NCI-H82 (cell line): ENCODE measurements around the gene HES5.

Source experiments
- DNase-seq: peaks from one replicate; lab custom pipeline; 2025; lab: John Stamatoyannopoulos, UW

HES5 gene

DNA sequence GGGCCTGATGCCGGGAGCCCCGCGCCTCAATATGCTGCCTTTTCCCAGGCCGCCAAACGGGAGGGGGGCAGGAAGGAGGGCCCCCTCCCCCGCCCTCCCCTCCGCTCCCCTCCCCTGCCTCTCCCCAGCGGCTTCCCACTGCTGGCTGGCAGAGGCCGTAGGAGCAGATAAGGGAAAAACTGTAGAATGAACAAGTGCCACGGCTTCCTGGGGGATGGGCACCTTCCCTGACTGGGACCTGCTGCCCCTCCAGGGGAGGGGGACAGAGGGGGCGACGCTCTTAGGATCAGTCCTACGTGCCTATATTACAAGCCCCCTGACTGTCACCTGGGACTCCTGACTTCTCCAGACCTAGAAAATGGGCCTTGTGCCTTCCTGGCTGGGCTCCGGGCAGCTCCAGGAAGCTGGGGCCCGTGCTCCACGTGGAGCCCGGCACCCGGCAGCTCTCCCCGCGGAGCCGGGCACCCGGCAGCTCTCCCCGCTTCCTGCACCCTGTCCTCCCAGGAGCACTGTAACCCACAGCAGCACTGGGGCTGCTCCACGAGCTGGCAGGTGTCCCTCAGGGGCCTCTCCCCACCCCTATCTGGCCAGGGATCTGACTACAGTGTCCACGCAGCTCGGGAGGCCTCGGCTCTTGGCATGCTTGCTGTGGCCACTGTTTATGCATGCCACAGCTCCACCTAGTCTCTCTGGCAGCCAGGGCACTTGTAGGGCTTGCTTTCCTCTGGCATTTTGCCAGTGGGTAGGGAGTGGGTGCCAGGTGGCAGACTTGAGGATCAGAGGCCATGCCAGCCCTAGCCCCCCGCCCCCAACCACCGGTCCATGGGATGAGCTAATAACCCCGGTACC lies 674 bp upstream of the HES5 start:
- no peak for DNase-seq

DNA sequence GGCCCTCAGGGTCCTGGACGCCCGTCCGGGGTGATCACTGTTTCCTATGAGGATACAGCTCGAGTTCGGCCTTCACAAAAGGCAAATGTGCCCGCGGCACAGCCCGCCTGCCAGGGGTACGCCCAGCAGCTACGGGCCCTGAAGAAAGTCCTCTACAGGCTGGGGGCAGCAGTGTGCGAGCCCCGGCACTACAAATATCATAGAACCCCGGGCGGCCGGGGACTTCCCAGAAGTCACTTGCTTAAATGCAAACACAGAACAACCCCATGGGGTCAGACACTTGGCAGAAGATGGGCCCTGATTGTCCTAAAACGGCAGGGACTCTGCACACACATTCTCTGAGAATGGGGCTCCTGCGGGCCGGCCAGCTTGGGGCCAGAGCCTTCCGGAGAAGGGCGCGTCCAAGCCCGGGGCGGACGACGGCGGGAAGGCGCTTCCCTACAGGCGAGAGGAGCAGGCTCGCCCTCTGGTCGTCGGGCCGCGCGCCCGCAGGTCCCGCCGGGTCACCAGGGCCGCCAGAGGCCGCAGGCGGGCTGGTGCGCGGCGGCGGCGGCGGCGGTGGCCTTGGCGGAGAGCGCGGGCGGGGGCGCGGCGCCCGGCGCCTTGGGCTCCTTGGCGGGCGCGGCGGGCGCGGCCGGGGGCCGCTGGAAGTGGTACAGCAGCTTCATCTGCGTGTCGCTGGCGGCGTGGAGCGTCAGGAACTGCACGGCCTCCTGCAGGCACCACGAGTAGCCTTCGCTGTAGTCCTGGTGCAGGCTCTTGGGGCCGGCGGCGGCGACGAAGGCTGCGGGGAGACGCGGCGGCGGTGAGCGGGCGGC lies 888 bp downstream of the HES5 start:
- DNase-seq: no peak

DNA sequence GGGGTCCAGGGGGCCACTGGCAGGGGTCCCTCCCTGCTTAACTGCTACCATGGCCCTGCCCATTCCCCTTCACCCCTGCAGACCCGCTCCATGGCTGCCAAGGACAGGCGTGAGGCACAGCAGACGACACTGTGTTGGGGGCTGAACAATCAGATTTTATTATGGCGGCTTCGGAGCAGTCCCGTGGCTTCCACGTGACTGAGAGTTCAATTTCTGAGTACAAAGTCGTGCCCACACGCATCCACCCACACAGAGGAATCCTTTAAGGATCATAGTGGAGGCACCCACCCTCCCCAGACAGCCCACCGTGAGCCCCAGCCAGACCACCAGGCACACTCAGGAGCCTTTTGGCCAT lies 1.5 kb downstream of the HES5 start:
- DNase-seq: no peak

DNA sequence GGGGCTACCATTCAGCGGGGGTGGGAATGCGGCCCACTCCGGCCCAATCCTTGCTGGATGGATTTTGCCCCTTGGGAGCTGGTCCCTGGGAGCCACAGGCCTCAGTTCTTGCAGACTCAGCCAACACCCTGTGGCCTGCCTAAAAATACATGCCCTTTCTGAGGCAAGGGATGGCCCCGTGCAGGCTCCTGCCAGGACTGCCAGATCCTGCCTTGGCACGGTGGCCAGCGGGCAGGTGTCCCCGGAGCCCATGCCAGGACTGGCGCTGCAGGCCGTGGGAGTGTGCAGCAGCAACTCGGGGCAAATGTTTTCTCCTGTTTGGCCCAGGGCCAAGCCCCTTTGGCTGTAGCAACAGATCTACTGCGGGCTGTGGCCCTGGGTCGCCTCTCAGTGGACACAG lies 2.0 kb downstream of the HES5 start:
- DNase-seq: no peak

DNA sequence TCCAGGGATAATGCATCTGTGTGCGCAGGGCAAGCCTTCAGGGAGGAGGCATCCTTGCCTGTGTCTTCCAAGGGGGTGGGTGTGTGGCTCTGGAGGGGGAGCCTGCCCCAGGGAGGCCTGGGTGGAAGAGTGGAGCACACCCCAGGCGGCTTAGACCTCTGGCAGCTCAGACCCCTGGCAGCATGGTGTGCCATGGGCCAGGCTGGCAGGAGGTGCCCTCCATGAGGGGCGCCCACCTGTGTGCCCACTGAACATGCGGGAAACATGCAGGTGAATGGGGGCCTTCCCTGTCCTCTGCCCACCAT lies 2.6 kb downstream of the HES5 start:
- no peak for DNase-seq

DNA sequence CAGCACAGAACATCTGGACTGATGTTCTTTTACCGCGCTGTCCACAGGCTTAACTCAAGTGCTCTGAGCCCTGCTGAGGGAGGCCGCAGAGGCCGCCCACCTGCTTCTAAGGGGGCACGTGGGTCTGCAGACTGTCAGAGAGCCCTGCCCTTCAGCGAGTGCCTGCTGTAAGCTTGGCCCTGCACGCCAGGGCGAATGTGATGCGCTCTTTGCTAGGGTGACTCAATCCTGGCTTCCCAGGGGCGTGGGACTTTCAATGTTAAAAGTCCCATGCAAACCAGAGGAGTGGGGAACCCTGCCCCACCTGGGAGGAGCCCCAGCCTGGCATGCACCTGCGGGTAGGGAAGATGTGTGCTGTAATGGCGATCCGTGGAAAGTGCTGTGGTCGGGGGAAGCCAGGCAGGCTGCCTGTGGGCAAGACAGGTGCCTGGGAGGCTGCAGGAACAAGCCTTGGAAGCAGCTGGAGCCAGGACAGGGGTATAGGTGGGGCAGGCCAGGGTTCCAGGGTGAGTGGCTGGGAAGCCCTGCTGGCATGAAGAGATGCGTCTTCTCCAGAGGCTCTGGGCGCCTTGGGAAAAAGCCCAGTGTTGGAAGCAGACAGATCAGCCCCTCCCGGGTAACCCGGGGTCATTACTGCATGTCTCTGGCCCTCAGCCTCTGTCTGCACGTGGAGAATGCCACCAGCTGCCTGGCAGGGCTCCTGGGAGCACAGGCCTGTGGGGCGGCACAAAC lies 3.1 kb downstream of the HES5 start:
- peak; percentile 83 for DNase-seq

DNA sequence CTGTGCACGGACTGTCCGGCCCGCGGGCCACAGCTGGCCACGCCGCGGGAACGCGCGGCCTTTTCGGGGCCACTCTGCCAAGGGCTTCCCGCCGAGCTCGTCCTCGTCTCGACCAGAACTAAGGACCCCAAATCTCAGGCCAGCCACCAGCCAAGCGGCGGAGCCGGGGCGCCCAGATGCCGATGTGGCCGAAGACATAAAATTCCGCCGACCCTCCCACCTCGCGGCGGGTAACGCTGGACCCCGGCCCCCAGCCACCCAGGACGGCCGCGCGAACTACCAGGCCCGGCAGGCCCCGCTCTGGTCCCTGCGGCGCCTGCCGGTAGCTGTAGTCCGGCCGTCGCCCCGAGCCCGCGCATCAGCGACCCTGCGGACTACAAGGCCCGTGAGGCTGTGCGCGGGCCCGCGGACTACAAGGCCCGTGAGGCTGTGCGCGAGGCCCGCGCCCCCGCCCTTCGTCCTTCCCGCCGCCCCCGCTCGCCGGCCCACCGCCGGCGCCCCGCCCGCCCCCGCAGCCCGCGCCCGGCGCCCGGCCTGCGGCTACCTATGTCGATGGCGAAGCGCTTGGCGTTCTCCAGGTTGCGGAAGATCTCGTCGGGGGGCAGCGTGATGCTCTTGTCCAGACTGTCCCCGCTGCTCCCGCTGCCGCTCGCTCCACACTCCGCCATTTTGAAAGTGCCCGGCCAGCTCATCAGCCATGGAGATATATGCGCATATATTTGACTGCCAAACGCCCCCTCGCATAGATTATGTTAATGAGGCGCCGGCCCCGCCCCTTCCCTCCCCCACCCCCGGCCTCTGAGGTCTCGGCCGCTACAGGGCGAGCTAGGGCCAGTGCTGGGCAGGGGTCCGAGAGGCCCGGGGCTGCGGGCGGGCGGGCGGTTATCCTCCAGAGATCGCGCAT lies 3.9 kb downstream of the HES5 start, which contains the start of gene PANK4:
PANK4 (minus strand) TSS at position 677 of the 904 bp plus-strand sequence; CDS start at position 668, 9 bp downstream.
- peak; percentile 98 for DNase-seq

DNA sequence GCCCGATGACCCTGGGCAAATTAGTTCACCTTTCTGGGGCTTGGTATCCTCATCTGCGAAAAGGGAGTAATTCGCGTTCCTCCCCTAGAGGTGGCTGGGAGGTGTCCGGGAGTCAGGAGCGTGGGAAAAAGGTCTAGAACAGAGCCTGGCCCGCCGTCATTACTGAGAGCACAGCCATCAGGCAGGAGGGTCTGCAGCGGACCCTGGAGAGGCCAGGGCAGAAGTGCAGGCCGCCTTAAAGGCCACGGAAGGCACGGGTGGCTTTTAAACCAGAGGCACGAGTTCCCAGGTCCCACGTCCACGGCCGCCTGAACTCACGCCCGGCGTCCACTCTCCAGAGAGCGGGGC lies 4.5 kb downstream of the HES5 start:
- DNase-seq: no peak

DNA sequence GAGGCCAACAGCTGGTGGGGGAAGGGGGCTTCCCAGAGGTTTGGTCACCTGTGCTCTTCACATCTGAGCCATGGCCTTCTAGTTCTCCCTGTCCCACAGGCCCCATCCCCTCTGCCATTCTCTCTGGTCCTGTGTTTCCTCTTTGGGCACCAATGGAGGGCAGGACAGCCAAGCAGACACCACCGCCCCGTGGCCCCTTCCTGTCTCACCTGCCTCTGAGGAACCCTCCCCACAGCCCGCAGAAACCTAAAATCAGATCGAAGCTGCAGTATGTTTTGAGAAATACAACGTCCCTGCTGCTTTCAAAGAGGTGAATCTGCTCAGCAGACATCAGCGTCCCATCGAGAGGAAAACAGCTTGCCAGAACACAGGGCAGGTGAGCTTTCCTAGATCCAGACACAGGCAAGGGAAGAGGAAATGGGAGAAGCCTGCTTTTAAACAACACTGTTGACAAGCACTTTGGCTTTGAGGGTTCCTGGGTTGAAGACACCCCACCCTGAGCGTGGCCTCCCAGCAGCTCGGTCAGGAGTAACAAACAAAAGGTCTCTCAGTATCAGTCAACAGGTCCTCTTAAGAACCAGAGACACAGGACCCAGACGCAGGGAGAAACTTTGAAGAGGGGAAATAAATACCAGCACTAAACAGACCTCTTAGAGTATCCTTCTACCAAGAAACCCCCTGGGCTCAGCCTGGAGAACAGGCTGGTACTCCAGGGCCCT lies 6.0 kb downstream of the HES5 start:
- DNase-seq: no peak

DNA sequence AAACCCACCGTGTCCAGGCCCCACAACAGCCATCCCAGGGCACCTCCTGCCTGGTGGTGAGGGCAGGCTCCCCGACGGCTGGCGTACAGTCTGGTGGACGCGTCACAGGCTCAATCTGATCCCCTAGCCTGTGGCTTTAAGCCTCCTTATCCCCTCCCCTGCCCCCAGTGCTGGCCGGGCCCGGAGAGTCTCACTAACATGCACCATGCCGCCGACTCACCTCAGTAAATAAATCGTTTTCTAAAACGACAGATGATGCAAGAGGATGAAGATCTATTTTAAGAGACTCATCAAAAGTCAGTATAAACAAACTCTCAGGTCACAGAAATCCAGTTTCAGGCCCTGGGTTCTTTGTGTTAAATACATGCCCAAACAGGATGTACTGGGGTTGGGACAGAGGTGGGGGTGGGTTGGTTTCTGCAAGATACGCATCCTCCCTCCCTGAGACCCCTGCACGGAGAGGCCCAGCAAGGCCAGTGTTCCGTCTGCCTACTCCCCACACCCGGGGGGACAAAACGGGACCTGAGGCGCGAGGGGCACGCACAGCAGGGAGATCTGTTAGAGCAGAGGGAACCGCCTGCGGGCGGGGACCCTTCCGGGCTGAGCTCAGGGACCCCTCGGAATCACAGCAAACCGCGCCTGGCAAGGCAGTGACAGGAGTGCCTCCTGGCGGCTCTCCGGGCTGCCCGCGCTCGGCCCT lies 6.7 kb downstream of the HES5 start:
- peak; percentile 58 for DNase-seq

DNA sequence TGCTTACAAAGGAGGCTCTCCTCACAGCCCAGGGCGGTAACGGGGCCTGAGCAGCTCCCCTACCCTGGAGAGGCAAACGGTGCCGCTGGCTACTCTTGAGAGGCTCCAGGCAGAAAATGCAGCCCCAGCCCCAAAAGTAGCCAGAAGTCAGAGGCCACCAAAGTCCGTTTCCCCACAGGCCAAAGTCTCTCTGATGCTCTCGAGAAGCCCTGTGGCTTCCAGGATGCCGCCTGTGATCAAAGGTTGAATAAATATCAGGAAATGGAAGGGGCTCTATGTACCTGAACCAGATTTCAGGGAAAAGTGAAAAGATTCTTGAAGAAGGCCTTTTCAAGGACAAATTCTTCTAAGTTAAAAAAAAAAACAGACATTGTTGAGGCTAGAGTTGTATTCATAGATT lies 7.8 kb downstream of the HES5 start:
- no peak for DNase-seq

DNA sequence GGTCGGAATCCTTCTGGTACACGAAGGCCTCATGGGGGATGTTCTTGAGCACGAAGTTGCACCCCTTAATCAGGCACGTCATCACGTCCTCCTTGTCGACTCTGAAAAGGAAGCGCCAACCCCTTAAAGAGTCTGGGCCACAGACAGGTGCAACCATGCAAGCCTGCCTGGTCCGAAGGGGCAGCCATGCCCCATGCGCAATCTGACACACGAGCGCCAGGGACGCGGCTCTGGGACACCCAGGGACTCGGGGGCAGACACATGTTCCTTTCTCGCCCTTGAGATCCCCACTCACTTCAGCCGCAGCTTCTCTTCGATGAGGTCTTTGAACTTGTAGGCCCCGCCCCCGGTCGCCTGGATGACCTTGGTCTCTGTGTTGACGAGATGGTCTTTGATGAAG lies 9.3 kb downstream of the HES5 start:
- DNase-seq: no peak

DNA sequence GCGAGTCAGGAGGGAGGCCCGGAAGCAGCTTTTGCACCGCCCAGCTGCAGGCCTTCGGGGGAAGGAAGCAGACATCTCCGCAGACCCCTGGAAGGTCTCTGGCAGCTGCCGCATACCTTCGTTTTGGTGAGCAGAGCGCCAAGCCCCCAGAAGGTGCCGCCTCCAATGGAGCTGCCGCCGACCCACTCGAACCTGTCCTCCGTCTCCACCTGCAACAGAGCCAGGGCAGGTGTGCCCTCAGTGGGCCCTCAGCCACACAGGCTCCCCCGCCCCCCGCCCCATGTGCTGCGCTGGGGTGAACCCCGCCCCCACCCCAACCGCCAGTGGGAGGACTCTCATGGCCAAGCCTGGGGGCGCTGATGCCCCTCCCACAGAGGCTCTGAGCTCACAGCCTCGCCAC lies 9.9 kb downstream of the HES5 start:
- DNase-seq: no peak

DNA sequence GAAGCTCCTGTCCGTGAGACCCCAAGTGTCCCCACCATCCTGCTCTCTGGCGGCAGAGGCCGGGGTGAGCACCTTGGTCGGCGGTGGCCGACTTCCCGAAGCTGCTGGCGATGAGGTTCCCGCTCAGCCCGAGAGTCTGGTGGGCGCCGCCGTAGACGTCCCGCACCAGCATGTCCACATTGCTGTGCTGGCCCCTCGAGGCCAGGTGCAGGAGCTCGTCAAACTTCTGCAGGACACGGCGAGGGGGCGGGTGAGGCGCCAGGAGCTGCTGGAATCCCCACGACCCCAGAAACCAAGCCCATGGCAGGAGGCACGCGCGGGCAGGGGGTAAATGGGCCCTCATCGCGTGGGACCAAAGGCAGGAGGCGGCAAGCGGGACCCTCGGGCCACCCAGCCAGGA lies 10.3 kb downstream of the HES5 start:
- no peak for DNase-seq

DNA sequence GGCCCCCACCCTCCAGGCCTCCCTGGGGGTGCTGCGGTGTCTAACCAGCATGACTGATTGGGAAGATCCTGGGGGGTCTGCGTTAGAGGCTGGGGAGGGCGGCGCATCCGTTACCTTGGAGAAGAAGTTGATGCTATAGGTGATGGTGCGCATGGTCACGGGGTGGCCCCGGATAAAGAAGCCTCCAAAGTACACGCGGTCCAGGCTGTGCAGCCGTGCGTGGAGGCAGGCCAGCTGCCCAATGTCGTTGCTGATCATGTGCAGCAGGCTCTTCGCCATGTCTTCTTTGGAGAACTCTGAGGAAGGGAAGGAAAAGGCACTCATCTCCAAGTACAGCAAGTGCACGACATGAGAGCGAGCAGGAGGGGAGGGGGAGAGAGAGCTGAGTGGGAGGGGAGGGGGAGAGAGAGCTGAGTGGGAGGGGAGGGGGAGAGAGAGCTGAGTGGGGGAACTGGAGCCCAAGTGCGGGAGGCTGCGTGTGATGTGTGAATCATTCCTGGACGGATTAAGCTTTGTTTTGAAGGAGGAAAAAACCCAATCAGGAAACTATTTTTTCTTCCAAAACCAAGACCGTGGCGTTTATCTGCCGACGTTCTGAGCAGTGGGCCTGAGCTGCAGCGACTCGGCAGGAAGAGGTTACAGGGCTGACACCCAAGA lies 10.9 kb downstream of the HES5 start:
- no peak for DNase-seq

DNA sequence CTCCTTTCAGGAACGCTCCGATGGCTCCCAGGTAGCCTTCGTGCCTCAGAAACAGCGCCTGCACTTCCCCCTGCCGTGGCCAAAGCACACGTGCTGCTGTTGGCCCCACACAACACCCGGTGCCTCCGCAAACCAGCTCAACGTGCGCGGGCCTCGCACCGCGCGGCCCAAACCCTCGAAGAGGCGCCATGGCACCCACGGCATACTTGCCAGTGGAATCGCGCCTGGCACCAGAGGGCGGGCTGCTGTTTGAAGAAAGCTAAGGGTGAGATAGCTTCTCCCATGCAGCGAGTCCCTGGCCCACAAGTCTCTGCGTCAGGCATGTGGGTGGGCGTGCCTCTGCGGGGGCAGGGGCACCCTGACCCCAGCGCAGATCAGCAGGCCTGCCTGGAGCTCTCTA lies 11.5 kb downstream of the HES5 start:
- no peak for DNase-seq

DNA sequence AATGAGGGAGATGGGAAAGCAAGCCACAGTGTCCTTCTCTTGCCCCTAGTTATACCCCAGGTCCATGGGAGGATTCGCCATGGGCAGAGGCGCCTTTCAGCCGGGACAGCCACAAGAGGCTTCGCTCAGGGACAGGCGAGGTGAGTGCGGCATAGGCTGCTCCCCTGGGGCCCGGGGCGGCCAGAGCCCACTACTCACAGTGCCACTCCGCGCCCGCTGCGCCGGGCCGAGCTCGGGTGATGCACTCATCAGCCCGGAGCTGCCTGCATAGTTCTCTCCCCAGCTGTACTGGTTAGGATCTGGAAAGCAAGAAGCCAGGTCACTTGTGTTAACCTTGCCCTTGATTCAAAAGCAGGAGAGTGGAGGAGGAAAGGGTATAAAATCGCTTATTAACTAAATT lies 12.1 kb downstream of the HES5 start:
- no peak for DNase-seq

DNA sequence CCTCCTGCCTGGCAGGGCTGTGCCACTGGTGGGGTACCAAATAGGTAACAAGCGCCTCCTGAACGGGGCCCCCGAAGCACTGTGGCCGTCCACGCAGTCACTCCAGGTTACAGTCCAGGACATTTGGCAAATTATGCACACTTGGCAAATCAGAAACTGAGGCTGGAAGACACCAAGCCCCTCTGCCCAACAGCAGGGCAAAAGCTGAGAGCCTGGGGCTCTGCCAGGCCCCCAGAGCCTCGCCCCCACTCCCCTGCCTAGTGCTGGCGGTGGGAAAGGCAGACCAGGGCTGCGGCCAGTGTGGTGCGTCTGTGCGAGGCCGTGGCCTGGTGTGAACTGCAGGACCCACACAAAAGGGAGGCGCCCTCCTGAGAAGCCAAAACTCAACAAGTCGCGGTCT lies 13.1 kb downstream of the HES5 start:
- no peak for DNase-seq

DNA sequence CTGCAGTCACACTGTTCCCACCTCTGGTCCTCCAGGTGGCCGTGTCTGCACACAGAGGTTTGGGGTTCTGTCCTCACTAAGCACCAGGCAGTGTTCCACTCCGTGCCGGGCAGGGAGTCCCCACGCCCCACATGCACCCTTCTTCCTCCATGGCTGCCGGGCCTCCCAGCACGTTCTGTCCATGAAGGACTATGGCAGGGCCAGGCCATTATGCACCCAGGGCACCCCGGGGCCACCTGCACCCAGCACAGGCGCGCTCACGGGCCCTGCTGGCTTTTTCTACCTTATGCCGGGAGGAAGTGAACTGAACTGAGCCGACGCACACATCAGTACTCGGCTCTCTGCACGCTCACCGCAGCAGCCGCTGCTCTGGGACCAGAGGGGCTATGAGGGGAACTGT lies 13.9 kb downstream of the HES5 start:
- no peak for DNase-seq

DNA sequence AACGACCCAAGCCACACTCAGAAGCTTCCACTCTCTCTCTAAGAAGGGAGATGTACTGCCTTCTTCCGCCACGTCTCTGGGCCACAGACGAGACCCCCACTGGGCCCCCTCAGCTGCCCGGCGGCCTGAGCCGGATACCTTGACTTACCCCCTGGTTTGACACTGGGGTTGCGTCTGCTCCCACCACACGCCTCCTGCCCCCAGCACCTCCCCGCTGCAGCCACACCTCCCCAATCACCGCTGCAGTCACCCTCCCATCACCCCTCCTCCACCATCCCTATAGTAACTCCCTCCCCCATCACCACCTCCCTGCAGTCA lies 14.3 kb downstream of the HES5 start:
- DNase-seq: no peak
